DMS53 treated with DMSO at 0.1 percent for 48 hours (cell line): Measurements from ENCODE around the gene THSD4.

ENCODE experiments used
- DNase-seq: peaks from one replicate; lab custom pipeline; 2025; ENCODE audit not compliant: unreplicated experiment; lab: John Stamatoyannopoulos, UW

Gene THSD4

DNA sequence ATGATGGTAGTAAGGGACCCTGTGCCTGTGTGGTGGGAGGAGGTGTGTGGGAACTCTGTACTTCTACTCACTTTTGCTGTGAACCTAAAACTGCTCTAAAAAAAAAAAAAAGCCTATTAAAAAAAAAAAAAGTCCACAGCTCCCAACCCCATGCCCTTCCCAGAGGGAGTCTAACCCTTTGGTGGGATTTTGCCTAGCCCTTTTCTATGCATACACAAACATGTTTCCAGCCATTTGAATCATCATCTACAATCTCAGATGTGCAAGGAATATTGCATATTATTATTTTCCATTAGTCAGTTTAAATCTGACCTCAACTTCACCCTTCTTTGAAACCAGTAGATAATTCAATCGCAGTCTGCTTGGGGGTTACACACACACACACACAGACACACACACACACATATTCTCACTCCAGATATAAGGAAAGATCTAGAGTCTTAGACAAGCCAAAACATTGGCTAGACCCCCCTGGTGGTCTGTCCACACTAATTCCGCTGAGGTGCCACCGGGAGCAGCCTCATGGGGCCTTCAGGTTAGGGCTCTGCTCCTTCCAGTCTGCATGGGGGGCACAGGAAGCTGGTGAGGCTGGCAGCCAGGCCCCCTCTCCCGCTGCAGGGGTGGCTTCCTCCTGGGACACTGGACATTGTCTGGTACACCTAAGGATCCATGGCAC is 619.6 kb downstream of the THSD4 start:
- DNase-seq: no peak

DNA sequence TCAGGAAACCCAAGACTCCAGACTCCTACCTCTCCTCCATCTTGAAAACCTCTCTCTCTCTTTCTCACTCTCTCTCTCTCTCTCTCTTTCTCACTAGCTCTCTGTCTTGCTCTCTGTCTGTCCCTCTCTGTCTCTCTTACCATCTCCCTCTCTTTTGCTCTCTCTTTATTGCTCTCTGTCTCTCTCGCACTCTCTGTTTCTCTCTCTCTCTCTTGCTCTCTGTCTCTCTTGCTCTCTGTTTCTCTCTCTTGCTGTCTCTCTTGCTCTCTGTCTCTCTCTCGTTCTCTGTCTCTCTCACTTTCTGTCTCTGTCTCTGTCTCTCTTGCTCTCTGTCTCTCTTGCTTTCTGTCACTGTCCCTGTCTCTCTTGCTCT is 620.1 kb downstream of the THSD4 start:
- DNase-seq: no peak

DNA sequence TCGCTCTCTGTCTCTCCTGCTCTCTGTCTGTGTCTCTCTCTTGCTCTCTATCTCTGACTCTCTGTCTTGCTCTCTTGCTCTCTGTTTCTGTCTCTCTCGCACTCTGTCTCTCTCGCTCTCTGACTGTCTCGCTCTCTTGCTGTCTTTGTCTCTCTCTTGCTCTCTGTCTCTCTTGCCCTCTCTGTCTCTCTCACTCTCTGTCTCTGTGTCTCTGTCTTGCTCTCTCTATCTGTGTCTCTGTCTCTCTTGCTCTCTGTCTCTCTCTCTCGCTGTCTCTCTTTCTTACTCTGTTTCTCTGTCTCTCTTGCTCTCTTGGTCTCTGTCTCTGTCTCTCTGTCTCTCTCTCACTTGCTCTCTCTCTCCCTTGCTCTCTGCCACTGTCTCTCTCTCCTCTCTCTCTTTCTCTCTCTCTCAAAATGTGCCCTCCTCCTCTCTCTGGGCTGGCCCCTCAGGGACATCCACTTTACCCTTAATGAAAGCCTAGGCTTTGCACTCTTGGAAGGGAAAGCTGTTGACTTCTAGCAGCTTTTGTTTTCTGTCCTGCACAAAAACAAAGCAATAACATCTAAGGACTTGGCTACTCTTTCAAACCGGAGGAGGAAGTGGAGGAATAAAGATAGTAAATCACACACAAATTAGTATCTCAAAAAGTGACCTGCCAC is 621.1 kb downstream of the THSD4 start:
- DNase-seq: no peak

- DNase-seq: no peak
Measured at GRCh38 chr15:71737761-71738160, 622.5 kb downstream of the THSD4 start.

DNA sequence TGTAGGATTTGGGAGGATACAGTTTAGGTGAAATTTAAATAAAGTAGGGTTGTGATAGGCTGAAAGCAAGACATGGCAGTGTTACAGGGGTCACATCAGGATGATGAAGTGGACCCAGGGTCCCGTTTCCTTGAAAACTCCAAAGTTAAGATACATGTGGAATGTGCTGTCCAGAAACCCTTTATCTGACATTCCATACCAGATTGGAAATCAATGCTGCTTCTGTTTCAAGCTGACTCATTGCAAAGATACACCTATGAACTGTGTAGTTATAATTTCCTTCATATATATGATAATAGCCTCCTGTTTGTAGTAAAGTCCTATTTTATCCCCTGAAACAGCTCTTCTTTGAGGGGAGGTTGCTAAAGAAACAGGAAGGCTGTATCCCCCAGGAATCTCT is 624.1 kb downstream of the THSD4 start:
- no peak for DNase-seq

- DNase-seq: no peak
Measured at GRCh38 chr15:71742964-71743363, 627.7 kb downstream of the THSD4 start.

GRCh38 chr15:71743861-71744382 is 628.7 kb downstream of the THSD4 start:
- peak; percentile 45 for DNase-seq

GRCh38 chr15:71746719-71747118 is 631.4 kb downstream of the THSD4 start:
- peak; percentile 86 for DNase-seq

GRCh38 chr15:71747128-71748083 is 632.1 kb downstream of the THSD4 start:
- peak; percentile 87 for DNase-seq

DNA sequence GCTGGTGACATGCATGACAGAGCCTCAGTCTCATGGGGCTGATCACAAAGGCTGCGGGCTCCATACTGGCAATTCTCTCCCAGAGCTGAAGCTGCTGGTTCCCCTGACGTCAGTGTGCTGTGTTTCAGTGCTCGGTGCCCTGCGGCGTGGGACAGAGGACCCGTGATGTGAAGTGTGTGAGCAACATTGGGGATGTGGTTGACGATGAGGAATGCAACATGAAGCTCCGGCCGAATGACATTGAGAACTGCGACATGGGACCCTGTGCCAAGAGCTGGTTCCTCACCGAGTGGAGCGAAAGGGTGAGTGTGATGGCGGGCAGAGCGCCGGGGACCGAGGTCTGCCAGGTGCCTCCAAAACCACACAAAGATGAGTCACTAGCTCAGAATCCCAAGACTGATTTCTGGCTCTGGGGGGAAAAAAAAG is 633.0 kb downstream of the THSD4 start:
- DNase-seq: peak; percentile 50

GRCh38 chr15:71749500-71749899 is 634.2 kb downstream of the THSD4 start:
- DNase-seq: no peak

DNA sequence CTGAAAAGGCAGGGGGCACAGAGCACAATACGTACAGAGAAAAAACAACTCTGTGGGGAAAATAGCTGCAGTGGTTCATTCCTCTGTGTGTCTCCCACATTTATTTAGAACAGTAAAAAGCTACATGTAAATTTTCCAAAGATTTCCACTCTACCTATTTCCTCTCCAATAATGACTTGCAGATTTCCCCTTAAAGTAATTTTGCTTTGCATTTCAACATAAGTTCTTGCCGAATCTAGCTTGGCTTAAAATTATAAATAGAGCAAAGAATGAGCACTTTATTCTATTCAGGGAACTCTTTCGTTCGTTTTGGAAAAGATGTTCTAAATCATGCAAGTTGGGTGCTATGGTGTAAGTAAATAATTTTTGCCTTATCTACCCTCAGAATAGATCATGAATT is 636.9 kb downstream of the THSD4 start:
- DNase-seq: no peak

DNA sequence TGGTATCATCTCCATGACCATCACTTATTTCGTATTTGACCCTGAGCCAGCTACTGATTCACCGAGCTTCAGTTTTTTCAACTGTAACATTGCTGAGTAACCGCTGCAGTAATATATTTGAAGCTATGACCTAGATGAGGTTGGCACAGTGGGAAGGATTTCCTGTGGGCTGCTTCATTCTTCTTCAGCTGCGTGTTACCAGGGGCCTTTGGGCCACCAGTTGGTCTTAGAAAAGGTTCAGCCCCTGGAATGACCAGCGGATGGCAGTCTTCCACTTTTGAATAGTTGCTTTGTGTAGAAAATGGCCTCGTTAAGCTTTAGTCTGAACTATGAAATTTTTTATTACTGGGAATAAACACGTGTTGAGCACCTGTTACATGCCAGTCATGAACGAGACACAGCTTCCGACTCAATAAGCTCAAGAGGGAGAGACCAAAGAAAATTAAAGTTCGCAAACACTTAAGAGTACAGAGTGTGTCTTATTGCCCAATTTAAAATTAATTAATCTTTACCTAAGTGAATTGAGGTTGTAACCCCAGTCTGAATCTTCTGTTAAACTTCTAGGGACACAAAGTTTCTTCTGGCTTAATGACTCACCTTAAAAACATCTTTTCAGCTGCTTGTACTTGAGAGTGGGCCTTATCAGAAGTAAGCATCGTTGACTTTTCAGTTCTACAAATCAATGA is 637.5 kb downstream of the THSD4 start:
- peak; percentile 28 for DNase-seq

DNA sequence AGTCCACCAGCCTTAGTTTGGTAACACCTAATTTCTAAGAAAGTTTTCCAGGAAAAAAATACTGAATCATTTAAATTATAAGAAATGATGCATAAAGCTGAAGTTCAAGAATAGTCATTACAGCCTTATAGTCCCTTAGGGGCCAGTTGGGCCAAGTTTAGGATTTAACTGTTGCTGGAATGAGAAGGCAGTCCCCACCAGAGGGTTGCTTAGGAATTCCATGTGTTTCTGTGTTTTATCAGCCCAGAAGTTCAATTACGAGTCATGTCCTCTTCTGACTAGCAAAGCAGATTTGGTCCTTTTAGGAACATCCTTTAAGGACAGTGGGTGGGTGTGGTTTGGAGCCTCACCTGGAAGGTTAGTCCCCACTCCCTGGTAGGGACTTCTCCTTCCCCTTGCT is 638.1 kb downstream of the THSD4 start:
- no peak for DNase-seq

DNA sequence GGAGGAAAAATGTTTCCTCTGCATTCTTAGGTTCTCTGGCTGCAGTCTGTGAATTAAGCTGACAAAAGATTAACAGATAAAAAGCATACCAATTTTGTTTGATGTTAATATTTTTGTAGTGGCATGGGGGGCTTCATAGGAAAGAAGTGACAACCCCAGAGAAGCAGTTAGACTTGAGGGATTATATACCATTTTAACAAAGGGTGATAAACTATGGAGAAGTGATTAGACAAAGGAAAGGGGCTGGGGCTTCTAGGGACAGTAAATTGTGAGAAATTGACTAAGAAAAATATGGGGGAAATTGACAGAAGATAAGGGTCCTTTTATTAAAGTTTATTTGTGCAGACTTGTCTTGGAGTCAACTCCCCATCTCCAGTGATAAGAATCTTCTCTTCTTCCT is 639.4 kb downstream of the THSD4 start:
- DNase-seq: no peak

- DNase-seq: no peak
Measured at GRCh38 chr15:71755092-71755970, 640.1 kb downstream of the THSD4 start.

GRCh38 chr15:71756599-71757352 is 641.5 kb downstream of the THSD4 start:
- no peak for DNase-seq

GRCh38 chr15:71757741-71758530 is 642.7 kb downstream of the THSD4 start:
- no peak for DNase-seq
